Uterus (tissue), 2 donors: ENCODE data around the gene ROS1.

Experiments
- CTCF ChIP-seq, 4 experiments: fragments of 200-600 bp in 2 of 4; fragments of 450-650 bp in 2 of 4; sonication (generic) in 2 of 4; IDR thresholded peaks; one replicate each; pipeline ENCODE4 v1.5.1; 2016 to 2019; ENCODE audit warnings: antibody characterized with exemption in 4 of 4, mild to moderate bottlenecking in 2 of 4, moderate library complexity in 1 of 4
- POLR2A ChIP-seq, 2 donors: fragments of 450-650 bp; IDR thresholded peaks; one replicate each; pipeline ENCODE4 v1.6.1; 2016; ENCODE audit warnings: antibody characterized with exemption in 2 of 2, mild to moderate bottlenecking in 1 of 2, moderate library complexity in 1 of 2

- TF ChIP-seq CTCF (IDR thresholded peaks at IDR 0.05) (no peak), POLR2A (IDR thresholded peaks at IDR 0.05) (no peak)
Measured at GRCh38 chr6:117311726-117312125, 114.0 kb downstream of the ROS1 start.
